NB4 (cell line): Measurements from ENCODE around the gene CDH16.
A peak's percentile ranks its signal among the peaks of the same experiment; 100 is the strongest.
"Not testable (repeated sequence)": the region's sequence is repeated elsewhere in the genome, so short reads cannot be mapped to it uniquely, and the experiment has no call there.

Experiments used
- DNase-seq: peaks from one replicate; pipeline ENCODE4 v3.0.0; 2010; ENCODE audit warnings: low read depth
- H3K4me3 ChIP-seq: one replicate; pipeline ENCODE4 v1.5.1; 2011; ENCODE audit warnings: mild to moderate bottlenecking, low read depth, low read length, moderate library complexity
- MAX ChIP-seq: IDR thresholded peaks from 2 replicates; pipeline ENCODE4 v1.6.1; 2011; ENCODE audit warnings: low read depth, low read length
- MYC ChIP-seq: IDR thresholded peaks from 2 replicates; pipeline ENCODE4 v1.6.1; 2011; ENCODE audit warnings: low read depth, low read length
- POLR2A ChIP-seq: IDR thresholded peaks from 2 replicates; pipeline ENCODE4 v1.6.1; 2011; ENCODE audit warnings: mild to moderate bottlenecking; ENCODE audit not compliant: insufficient read length; ENCODE audit errors: extremely low read depth
- TF ChIP-seq, protein P1 (sequence below): IDR thresholded peaks from one replicate; pipeline ENCODE4 v1.5.1; 2012; ENCODE audit warnings: low read depth, low read length

The CDH16 gene

GRCh38 chr16:66948134-66948836 is 29.6 kb upstream of the CDH16 start:
- no peak for TF ChIP-seq MAX
- TF ChIP-seq, protein P1, sequence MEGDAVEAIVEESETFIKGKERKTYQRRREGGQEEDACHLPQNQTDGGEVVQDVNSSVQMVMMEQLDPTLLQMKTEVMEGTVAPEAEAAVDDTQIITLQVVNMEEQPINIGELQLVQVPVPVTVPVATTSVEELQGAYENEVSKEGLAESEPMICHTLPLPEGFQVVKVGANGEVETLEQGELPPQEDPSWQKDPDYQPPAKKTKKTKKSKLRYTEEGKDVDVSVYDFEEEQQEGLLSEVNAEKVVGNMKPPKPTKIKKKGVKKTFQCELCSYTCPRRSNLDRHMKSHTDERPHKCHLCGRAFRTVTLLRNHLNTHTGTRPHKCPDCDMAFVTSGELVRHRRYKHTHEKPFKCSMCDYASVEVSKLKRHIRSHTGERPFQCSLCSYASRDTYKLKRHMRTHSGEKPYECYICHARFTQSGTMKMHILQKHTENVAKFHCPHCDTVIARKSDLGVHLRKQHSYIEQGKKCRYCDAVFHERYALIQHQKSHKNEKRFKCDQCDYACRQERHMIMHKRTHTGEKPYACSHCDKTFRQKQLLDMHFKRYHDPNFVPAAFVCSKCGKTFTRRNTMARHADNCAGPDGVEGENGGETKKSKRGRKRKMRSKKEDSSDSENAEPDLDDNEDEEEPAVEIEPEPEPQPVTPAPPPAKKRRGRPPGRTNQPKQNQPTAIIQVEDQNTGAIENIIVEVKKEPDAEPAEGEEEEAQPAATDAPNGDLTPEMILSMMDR, result no peak
- DNase-seq, result no peak
- H3K4me3 ChIP-seq, result peak overlapping the region; percentile 38

- TF ChIP-seq MYC (no peak), POLR2A (no peak), MAX (peak; percentile 36; the same call in 1 of the 2 replicates)
- TF ChIP-seq, protein P1, result peak; percentile 91
- peak; percentile 85 for DNase-seq
- H3K4me3 ChIP-seq, result peak overlapping the region; percentile 38
These were observed 28.8 kb upstream of the CDH16 start for GRCh38 chr16:66947302-66948065.

DNA sequence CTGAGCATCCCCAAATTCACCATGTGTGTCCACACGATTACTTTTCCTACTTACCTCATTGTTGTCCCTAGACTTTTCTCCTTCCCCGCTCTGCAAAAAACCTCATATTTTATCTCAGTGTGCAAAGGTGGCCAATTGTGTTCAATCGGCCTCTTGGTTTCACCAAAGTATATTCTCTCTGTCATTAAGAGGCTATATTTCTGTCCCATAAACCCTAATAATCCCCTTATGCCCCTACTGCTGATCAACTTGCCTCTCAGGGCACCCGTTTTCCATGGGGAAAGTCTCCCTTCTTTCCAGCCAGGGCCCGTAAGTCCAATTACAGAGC is 28.3 kb upstream of the CDH16 start:
- TF ChIP-seq, protein P1, result no peak
- no peak for TF ChIP-seq MAX
- no peak for TF ChIP-seq MYC
- TF ChIP-seq POLR2A, result no peak
- no peak for DNase-seq
- H3K4me3 ChIP-seq, result no peak overlapping the region

DNA sequence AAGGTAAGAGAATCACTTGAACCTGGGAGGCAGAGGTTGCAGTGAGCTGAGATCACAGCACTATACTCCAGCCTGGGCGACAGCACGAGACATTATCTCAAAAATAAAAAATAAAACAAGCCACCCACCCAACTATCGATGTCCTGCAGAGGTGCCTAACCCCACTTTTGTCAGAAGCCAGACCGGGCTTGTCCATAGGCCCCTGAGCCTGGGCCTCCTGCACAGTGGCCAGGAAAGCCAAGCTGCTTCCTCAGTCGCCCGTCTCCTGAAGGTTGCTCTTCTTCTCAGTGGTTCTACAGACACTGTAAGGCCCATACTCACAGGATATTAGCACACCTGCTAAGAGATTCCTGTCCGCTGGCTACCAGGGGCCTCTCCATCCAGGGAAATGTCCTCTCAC is 27.9 kb upstream of the CDH16 start:
- TF ChIP-seq MYC, result no peak
- no peak for TF ChIP-seq POLR2A
- TF ChIP-seq, protein P1, result no peak
- no peak for TF ChIP-seq MAX
- DNase-seq, result no peak
- no peak overlapping the region for H3K4me3 ChIP-seq

DNA sequence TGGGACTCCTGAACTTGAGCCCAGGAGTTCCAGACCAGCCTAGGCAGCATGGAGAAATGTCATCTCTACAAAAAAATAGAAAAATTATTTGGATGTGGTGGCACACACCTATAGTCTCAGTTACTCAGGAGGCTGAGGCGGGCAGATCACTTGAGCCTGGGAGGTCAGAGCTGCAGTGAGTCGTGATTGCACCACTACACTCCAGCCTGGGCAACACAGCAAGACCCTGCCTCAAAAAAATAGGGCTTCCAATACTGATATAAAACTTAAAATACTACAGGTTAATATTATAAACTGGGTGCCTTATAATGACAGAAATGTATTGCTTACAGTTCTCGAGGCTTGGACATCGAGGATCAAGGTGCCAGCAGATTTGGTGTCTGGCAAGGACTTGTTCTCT is 27.3 kb upstream of the CDH16 start:
- H3K4me3 ChIP-seq, result no peak overlapping the region
- no peak for TF ChIP-seq POLR2A
- TF ChIP-seq, protein P1, result no peak
- TF ChIP-seq MYC, result no peak
- TF ChIP-seq MAX, result no peak
- DNase-seq, result no peak

- not testable (repeated sequence) for DNase-seq, H3K4me3 ChIP-seq
These were observed 26.3 kb upstream of the CDH16 start for GRCh38 chr16:66944971-66945370.
